ENCODE results near the gene PHF14.

DNA sequence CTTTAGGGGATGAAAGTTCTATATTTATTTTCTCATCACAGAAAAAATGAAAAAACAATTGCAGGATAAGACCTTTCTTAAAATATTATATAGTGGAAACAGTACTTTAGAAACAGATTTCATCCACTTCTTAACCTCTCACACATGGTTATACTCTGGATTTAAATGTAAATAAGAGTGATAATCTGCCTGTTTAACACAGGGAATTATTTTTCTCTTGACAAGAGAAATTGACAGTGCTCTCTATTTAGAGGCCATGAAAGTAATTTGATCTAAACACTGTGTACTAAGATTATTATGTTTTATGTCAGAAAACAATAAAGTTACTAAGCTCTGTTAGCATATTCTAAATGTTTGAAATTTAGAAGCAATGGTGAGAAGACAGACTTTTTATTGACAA, 88.4 kb downstream of the PHF14 start:
- TF ChIP-seq, protein P1, sequence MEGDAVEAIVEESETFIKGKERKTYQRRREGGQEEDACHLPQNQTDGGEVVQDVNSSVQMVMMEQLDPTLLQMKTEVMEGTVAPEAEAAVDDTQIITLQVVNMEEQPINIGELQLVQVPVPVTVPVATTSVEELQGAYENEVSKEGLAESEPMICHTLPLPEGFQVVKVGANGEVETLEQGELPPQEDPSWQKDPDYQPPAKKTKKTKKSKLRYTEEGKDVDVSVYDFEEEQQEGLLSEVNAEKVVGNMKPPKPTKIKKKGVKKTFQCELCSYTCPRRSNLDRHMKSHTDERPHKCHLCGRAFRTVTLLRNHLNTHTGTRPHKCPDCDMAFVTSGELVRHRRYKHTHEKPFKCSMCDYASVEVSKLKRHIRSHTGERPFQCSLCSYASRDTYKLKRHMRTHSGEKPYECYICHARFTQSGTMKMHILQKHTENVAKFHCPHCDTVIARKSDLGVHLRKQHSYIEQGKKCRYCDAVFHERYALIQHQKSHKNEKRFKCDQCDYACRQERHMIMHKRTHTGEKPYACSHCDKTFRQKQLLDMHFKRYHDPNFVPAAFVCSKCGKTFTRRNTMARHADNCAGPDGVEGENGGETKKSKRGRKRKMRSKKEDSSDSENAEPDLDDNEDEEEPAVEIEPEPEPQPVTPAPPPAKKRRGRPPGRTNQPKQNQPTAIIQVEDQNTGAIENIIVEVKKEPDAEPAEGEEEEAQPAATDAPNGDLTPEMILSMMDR (conservative IDR thresholded peaks at IDR 0.05 in 1 of 2, IDR thresholded peaks at IDR 0.05 in 1 of 2; ENCODE audit: extremely low read depth in 1 of 2, insufficient read depth in 1 of 2, low read depth in 1 of 2, low read length in 2 of 2), result no peak
- no peak for TF ChIP-seq EZH2 (IDR thresholded peaks at IDR 0.05; ENCODE audit: borderline replicate concordance, low read length)
